ENCODE results near the gene NAGLU.

DNA sequence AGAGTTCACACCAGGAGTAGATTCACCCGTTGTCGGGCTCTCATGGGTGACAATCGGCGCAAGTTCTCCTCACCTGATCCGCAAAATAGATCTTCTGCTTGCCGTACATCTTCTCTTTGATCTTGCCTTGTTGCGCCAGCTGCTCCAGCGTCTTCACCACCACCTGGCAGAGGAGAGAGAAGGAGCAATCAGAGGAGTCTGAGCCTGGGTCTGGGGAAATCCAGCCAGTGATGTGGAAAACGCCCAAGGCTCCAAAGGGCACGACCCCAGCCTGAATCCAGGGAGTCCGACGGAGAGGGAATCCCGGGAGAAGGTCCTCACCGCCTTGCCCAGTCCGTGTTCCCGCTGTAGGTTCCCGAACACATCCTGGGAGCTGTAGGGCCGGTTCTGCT is 41.1 kb downstream of the NAGLU start:
- TF ChIP-seq, protein P1, sequence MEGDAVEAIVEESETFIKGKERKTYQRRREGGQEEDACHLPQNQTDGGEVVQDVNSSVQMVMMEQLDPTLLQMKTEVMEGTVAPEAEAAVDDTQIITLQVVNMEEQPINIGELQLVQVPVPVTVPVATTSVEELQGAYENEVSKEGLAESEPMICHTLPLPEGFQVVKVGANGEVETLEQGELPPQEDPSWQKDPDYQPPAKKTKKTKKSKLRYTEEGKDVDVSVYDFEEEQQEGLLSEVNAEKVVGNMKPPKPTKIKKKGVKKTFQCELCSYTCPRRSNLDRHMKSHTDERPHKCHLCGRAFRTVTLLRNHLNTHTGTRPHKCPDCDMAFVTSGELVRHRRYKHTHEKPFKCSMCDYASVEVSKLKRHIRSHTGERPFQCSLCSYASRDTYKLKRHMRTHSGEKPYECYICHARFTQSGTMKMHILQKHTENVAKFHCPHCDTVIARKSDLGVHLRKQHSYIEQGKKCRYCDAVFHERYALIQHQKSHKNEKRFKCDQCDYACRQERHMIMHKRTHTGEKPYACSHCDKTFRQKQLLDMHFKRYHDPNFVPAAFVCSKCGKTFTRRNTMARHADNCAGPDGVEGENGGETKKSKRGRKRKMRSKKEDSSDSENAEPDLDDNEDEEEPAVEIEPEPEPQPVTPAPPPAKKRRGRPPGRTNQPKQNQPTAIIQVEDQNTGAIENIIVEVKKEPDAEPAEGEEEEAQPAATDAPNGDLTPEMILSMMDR (conservative IDR thresholded peaks at IDR 0.05; ENCODE audit: low read depth in 2 of 2) = no peak
- TF ChIP-seq EZH2phosphoT487 (IDR thresholded peaks at IDR 0.05; ENCODE audit: unreplicated experiment) = no peak
- TF ChIP-seq, protein P2, sequence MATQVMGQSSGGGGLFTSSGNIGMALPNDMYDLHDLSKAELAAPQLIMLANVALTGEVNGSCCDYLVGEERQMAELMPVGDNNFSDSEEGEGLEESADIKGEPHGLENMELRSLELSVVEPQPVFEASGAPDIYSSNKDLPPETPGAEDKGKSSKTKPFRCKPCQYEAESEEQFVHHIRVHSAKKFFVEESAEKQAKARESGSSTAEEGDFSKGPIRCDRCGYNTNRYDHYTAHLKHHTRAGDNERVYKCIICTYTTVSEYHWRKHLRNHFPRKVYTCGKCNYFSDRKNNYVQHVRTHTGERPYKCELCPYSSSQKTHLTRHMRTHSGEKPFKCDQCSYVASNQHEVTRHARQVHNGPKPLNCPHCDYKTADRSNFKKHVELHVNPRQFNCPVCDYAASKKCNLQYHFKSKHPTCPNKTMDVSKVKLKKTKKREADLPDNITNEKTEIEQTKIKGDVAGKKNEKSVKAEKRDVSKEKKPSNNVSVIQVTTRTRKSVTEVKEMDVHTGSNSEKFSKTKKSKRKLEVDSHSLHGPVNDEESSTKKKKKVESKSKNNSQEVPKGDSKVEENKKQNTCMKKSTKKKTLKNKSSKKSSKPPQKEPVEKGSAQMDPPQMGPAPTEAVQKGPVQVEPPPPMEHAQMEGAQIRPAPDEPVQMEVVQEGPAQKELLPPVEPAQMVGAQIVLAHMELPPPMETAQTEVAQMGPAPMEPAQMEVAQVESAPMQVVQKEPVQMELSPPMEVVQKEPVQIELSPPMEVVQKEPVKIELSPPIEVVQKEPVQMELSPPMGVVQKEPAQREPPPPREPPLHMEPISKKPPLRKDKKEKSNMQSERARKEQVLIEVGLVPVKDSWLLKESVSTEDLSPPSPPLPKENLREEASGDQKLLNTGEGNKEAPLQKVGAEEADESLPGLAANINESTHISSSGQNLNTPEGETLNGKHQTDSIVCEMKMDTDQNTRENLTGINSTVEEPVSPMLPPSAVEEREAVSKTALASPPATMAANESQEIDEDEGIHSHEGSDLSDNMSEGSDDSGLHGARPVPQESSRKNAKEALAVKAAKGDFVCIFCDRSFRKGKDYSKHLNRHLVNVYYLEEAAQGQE (IDR thresholded peaks at IDR 0.05; ENCODE audit: unreplicated experiment) = no peak
